GM21367 (cell line): ENCODE results near the gene PIK3CG.

Experiments used
- ATAC-seq: cut with Tn5 transposase; IDR thresholded peaks from one replicate; pipeline ENCODE4 v1.9.1; 2021; ENCODE audit not compliant: unreplicated experiment

Gene PIK3CG

GRCh38 chr7:106858618-106859532 lies 6.2 kb upstream of the PIK3CG start:
- no peak for ATAC-seq

GRCh38 chr7:106862317-106863089 lies 2.6 kb upstream of the PIK3CG start:
- no peak for ATAC-seq

GRCh38 chr7:106863274-106863997 lies 1.6 kb upstream of the PIK3CG start:
- ATAC-seq, result no peak

- no peak for ATAC-seq
These were observed 592 bp upstream of the PIK3CG start for GRCh38 chr7:106864298-106865081.

- ATAC-seq, result peak; percentile 31
These were observed 1.5 kb downstream of the PIK3CG start for GRCh38 chr7:106866298-106867281.

GRCh38 chr7:106867641-106868351 lies 2.7 kb downstream of the PIK3CG start:
- ATAC-seq, result no peak

- no peak for ATAC-seq
These were observed 3.3 kb downstream of the PIK3CG start for GRCh38 chr7:106868364-106868763.

- no peak for ATAC-seq
These were observed 4.9 kb downstream of the PIK3CG start for GRCh38 chr7:106869954-106870353.

GRCh38 chr7:106870528-106870927 lies 5.4 kb downstream of the PIK3CG start:
- ATAC-seq, result no peak

GRCh38 chr7:106870983-106871410 lies 5.9 kb downstream of the PIK3CG start:
- peak; percentile 83 for ATAC-seq

GRCh38 chr7:106871793-106872571 lies 6.9 kb downstream of the PIK3CG start:
- ATAC-seq, result no peak

- no peak for ATAC-seq
These were observed 7.7 kb downstream of the PIK3CG start for GRCh38 chr7:106872763-106873162.

GRCh38 chr7:106874076-106874475 lies 9.0 kb downstream of the PIK3CG start:
- ATAC-seq, result no peak

- no peak for ATAC-seq
These were observed 10.4 kb downstream of the PIK3CG start for GRCh38 chr7:106875508-106875907.

GRCh38 chr7:106878748-106879439 lies 13.8 kb downstream of the PIK3CG start:
- no peak for ATAC-seq

GRCh38 chr7:106881984-106882383 lies 16.9 kb downstream of the PIK3CG start:
- ATAC-seq, result no peak

- no peak for ATAC-seq
These were observed 18.5 kb downstream of the PIK3CG start for GRCh38 chr7:106883456-106884026.
